Epidermal melanocyte (primary cell): ENCODE results near the gene APOD.

Source experiments
- DNase-seq: peaks from one replicate; pipeline ENCODE4 v3.0.0; 2011; ENCODE audit warnings: low spot score; ENCODE audit not compliant: insufficient read length

APOD gene

GRCh38 chr3:195587824-195588223, 4.1 kb upstream of the APOD start:
- no peak for DNase-seq

DNA sequence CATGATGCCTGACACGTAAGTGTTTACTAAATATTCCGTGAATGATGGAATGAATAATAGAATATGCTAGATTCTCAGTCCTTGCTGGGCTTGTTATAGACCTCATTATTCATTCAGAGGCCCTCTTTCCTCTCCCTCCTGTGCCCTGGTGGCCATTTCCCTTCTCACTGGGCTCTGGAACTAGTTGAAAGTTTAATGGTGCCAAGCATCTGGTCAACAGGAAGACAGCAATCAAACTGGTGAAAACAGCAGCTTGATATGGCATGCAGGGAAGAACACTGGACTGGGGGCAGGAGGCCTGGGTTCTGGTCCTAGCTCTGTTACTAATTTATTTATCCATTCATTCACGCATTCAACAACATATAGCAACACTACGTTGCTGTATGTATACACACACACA, 3.7 kb upstream of the APOD start:
- DNase-seq = no peak

DNA sequence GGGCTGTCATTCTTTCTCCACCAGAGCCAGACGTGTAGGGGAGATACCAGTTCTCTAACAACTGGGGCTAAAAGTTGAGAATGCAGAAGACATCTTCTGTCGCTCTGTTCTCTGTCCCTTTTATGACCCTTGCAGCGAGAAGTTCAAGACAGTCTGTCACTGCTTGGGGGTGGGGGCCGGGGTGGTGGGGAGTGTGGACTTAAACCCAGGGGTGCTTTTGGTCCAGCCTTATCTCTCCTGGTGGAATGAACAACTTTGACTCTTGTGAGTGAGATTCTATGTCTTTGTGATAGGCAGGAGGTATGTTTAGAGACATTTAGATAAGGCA, 767 bp upstream of the APOD start:
- no peak for DNase-seq

DNA sequence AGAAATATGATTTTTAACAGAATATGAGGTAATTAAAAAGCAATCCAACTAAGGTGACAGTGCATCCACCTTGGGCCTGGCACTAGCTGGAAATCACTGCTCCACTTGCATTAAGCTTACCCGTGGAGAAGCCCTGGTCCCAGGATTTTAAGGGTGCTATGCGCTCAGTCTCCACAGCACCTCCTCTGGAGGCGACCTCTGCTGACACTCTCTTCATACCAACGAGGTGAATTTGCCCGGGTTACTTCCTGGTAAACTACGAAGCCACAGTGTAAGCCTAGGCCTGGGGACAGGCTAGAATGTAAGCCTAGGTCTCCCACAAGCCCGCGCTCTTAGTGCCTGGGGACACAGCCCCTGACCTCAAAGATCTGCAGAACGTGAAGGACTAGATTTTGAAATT, 793 bp downstream of the APOD start:
- no peak for DNase-seq

- DNase-seq = peak; percentile 48
Measured at GRCh38 chr3:195580744-195581443, 2.8 kb downstream of the APOD start.

DNA sequence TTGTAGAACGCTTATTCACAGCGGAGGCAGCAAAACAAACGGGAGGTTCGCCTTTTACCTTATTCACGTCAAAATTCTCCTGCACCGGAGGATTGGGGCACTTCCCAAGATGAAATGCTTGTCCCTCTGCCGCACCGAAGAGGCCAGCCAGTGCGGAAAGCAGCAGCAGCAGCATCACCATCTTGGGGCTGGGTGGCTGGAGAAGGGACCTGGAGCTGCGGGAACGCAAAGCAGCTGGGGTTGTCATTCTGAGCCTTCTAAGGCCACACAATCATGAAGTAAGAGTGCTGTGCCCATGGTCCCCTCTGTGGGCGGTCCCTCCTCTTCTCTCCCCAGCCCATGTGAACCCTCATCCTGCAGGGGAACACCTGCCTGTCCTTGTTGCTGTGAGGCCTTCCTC, 4.5 kb downstream of the APOD start:
- no peak for DNase-seq

DNA sequence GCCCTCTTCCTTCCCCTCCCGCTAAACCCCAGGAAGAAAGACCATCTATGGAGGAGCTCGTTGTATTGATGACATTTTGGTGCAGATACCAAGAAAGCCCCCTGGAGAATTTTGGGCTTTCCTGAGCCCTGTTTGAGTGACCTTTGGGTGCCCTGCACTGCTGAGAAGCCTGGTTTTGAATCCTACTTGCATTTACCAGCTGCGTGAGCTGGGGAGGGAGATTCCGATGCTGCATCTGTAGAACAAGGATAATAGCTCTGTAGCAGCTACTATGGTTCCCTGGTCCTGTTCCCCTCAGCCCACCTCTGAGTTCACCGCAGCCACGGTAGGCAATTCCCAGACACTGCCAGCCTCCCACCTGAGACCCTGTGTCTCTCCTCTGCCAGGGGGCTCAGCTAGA, 5.2 kb downstream of the APOD start:
- DNase-seq = no peak

GRCh38 chr3:195577645-195578177, 6.0 kb downstream of the APOD start:
- DNase-seq = no peak

DNA sequence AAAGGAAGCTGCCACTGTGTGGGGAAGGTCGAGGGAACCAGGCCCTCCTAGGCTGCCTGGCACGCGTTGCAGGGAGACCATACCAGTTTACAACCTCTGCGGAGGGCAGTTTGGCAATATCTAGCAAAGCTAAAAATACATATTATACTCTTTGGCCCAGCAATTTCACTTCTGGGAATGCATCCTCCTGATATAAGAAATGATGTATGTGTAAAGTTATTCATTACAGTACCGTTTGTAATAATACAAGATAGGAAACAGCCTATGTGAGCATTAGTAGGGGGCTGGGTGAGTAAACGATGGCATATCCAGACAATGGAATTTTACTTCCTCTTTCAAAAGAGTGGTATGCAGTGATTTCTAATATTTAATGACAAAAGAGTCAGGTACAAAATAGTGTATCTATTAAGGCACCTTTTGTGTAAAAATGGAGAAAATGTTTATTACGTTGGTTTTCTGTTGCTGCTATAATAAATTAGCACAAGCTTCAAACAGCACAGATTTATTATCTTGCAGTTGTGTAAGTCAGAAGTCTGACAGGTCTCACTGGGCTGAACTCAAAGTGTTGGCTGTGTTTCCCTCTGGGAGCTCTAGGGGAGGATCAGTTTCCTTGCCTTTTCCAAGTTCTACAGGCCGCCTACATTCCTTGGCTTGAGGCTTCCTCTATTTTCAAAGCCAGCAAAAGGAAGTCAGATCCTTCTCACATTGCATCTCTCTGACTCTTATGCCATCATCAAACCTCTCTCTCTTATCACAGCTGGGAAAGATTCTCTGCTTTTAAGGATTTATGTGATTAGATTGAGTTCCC, 9.0 kb downstream of the APOD start:
- no peak for DNase-seq

DNA sequence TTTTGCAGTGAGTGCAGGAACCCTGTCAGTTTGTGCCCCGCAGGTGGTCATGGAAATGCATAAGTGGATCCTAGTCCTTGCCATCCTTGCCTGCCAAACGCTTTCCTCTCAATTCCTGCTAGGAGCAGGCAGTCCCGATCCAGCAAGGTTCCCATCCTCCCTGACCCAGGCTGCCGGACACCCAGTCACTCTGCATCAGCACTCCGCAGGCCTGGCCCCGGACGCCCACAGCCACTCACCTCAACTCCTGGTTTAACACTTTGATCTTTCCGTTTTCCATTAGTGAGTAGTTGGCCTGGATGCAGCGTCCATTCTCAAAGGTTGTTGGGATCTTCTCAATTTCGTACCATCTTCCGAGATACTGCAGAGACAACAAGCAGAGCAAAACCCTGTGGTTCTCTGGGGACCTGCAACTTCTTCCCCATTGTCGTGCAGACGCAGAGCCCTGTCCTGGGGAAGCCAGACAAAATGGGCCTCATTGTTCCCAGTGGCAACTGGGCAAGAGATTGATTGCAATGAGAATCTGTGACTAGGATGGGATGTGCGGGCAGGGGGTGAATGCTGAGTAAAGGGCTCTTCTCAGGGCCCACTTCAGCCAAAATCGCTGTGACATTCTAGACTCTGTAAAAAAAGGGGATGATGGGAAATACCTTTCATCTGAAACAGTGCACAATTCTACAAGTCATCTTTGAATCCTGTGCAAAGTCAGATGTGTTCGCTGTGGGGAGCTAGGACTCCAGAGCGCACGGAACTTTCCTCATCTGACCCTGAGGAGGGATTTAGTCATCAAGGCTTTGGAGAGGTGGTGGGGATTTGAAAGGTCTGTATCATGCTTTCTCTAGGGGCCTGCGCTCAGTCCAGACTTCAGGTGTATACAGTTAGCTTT, 9.9 kb downstream of the APOD start:
- DNase-seq = no peak

- no peak for DNase-seq
Measured at GRCh38 chr3:195571361-195571760, 12.4 kb downstream of the APOD start.

- no peak for DNase-seq
Measured at GRCh38 chr3:195570912-195571311, 12.8 kb downstream of the APOD start.

- DNase-seq = no peak
Measured at GRCh38 chr3:195570344-195570743, 13.4 kb downstream of the APOD start.

DNA sequence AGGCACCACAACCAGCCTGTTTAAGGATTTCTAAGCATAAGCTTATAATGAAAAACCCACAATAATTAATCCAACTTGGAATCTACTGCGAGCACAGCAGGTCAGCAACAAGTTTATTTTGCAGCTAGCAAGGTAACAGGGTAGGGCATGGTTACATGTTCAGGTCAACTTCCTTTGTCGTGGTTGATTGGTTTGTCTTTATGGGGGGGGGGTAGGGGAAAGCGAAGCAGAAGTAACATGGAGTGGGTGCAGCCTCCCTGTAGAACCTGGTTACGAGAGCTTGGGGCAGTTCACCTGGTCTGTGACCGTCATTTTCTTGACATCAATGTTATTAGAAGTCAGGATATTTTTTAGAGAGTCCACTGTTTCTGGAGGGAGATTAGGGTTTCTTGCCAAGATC, 15.1 kb downstream of the APOD start:
- DNase-seq = no peak

DNA sequence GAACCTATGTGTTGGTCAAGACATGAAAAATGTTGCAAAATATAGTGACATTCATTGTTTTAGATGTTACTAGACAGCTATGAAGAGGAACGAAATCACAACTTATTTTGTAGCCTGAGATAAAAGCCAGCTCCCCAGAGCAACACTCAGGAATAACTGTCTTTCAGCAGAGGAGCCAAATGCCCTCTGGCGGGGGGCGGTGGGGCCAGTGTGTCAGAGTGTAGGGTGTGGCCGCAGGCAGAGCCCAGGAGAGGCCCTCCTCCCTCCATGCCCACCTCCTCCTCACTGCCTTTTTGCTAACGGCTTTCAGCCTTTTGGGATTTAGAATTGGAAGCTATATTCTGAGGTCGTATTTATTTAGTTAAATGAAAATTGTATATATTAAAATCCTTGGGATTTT, 16.9 kb downstream of the APOD start:
- no peak for DNase-seq

- no peak for DNase-seq
Measured at GRCh38 chr3:195565716-195566115, 18.0 kb downstream of the APOD start.

- no peak for DNase-seq
Measured at GRCh38 chr3:195563317-195563716, 20.4 kb downstream of the APOD start.

DNA sequence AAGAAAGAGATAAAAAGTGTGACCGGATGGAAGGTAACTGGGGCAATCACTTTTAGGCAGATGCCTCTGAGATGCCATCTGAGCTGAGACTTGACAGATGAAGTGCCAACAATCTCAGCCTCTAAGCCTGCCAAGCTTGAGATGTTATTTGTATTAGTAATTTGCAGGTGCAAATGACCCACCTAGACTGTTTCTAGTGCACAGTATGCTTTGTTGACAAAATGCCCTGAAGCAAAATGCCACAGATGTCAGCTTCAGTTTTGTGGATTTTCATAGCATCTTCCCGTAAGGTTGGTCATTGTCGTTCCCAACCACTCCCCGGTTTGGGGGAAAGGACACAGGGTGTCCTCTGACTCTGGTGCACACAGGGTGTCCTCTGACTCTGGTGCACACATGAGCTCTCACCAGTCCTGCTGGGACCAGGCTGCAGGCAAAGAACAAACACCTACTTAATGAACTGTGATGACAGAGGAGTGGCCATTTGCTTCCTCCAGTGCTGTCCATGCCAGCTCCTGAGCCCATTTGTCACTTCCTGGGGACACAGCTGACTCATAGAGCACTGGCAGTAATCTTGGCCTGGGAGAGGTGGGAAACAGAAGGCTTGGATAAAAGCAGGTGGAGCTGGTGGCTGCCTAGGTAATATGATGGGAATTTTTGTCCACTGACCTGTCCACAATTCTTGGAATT, 23.9 kb downstream of the APOD start:
- no peak for DNase-seq

DNA sequence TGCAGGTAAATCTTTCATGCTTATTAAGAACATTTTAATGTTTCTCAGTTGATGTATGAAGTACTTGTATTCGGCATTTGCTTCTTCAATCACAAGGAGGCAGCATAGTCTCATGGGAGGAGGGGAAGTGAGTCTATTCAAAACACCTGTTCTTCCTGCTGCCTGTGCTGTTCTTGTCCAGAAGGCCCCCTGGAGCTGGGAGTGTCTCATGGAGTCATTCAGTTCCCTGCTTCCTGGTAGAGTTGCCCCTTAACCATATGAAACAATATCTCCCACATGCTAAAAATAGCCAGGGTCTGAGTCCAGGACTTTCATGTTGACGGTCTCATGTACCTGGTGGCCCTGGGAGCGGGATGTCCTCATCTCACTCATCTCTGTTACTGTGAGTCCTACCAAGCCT, 25.1 kb downstream of the APOD start:
- DNase-seq = no peak

DNA sequence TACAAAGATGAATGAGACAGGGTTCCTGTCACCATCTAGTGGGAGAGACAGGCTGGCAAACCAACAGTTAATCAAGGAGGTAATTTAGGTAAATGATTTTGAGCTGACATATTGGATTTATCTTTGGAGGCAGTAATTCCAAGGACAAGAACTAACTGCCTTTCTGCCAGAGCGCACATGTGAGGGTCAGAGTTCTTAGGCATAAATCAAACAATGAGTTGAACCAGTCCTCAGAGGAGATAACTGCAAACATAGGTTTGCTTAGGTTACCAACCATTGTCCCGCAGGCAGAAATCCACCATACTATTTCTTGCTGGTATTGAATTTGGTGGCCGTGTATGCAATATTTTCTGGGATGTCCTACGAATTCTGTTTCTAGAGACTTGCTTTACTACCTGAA, 26.4 kb downstream of the APOD start:
- no peak for DNase-seq

DNA sequence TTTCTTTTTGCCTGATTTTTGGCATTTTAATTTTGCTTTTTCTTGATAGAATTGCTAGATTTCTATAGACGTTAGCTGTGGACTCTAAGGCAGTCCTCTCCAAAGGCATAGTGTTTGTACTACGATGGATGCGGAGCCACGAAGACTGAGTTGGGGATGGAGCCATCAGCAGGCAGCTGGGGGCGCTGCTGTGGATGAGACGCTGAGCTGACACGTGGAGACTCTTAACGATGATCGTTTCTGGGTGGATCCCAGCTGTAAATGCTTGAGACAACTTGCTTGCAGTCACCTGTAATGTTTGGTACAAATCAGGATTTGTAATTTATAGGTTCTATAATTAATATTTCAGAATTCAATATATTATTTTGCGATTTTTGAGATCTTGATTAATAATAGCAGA, 27.4 kb downstream of the APOD start:
- DNase-seq = no peak
